Measurements from ENCODE around the gene MYL6B.

DNA sequence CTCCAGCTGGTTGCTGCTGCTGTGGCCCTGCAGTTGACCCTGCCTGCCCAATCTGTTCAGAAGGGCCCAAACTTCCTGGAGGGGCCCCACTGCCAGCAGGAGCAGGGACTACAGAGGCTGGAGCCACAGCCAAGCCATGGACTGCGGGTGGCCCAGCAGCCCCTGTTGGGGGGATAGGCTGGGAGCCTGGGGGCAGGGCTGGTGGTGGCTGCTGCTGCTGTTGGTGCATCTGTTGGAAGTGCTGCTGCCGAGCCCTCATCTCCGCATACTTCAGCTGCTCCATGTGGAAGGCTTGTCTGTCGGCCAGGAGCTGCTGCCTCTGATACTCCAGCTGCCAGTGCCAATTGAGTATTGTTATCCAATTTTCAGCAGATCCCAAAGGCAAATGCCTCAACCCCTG lies 13.0 kb downstream of the MYL6B start:
- TF ChIP-seq CTCF (conservative IDR thresholded peaks at IDR 0.05; ENCODE audit: low read depth, low read length) (no peak), MXI1 (IDR thresholded peaks at IDR 0.05; ENCODE audit: borderline replicate concordance, low read depth, low read length) (no peak), RAD21 (IDR thresholded peaks at IDR 0.05; ENCODE audit: low read length) (no peak), POLR2A (IDR thresholded peaks at IDR 0.05; ENCODE audit: low read depth, low read length) (no peak), FOS (IDR thresholded peaks at IDR 0.05; ENCODE audit: low read depth, low read length) (no peak), NFE2L2 (IDR thresholded peaks at IDR 0.05; ENCODE audit: low read depth, low read length) (no peak), RCOR1 (IDR thresholded peaks at IDR 0.05; ENCODE audit: insufficient replicate concordance, low read length) (no peak), MAZ (IDR thresholded peaks at IDR 0.05; ENCODE audit: borderline replicate concordance, low read depth, low read length) (no peak), RFX5 (IDR thresholded peaks at IDR 0.05; ENCODE audit: low read depth, low read length) (no peak), SMC3 (IDR thresholded peaks at IDR 0.05; ENCODE audit: low read depth, low read length) (no peak), USF2 (IDR thresholded peaks at IDR 0.05; ENCODE audit: low read depth, low read length) (no peak)
- TF ChIP-seq, protein P1, sequence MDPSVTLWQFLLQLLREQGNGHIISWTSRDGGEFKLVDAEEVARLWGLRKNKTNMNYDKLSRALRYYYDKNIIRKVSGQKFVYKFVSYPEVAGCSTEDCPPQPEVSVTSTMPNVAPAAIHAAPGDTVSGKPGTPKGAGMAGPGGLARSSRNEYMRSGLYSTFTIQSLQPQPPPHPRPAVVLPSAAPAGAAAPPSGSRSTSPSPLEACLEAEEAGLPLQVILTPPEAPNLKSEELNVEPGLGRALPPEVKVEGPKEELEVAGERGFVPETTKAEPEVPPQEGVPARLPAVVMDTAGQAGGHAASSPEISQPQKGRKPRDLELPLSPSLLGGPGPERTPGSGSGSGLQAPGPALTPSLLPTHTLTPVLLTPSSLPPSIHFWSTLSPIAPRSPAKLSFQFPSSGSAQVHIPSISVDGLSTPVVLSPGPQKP (IDR thresholded peaks at IDR 0.05; ENCODE audit: borderline replicate concordance, low read depth, low read length): no peak

All from IMR-90 (cell line).